GM18508 (cell line): Measurements from ENCODE around the gene ELF1.

ENCODE experiments used
- ATAC-seq: cut with Tn5 transposase; IDR thresholded peaks from one replicate; pipeline ENCODE4 v1.9.1; 2021; ENCODE audit warnings: moderate number of reproducible peaks; ENCODE audit not compliant: insufficient read depth, unreplicated experiment

Gene ELF1

GRCh38 chr13:41008349-41008980, 10.7 kb downstream of the ELF1 start:
- no peak for ATAC-seq

DNA sequence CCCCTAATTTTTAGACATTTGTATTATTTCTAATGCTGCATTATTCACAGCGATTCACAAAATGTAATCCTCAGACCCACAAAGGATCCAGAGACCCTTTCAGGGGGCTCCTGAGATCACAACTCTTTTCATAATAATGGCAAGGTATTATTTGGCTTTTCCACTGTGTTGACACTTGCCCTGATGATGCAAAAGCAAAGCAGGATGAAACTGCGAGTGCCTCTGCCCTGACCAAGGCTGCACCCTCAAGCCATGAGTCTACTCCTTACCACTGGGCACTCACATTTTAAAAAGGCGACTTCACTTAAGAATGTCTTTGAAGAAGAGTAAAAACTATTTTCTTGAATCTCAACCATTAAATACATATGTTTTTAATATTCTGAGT, 11.4 kb downstream of the ELF1 start:
- no peak for ATAC-seq

DNA sequence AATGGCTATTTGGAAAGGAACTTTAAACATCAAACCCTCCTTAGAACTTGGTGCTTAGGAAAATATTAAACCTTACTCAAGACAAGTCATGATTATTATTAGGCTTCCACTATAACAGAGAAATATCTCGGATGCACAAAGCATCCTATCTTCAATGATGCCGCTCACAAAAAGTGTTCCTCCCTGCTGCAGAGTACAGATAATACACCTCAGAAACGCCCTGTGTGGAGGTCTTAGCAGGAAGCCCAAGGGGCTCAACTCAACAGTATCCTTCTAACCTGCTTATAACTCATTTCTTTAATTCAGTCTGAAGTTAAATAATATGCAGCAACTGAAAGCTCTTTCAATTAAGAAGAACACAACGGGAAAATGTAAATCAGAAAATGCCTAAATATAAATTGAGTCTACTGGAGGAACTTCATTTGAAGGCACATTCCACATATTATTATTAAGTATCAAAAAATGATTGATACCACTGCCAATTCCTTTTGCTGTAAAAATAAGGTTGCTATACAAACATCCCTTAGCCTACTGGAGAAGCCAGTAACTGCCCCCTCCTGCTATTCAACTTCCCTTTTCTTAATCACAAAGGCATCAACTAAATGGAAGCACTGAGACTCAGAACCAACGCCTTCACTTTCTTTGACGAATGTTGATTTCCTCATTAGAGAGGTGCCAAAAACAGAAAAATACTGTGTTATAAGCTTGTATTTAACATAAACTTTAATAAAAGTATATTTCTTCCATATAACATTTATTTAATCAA, 12.0 kb downstream of the ELF1 start:
- ATAC-seq = no peak

- no peak for ATAC-seq
These were observed 12.8 kb downstream of the ELF1 start for GRCh38 chr13:41006306-41006705.

- no peak for ATAC-seq
These were observed 13.4 kb downstream of the ELF1 start for GRCh38 chr13:41005704-41006103.

GRCh38 chr13:41004875-41005693, 14.0 kb downstream of the ELF1 start:
- peak; percentile 61 for ATAC-seq

GRCh38 chr13:41002606-41003005, 16.5 kb downstream of the ELF1 start:
- no peak for ATAC-seq

- no peak for ATAC-seq
These were observed 17.4 kb downstream of the ELF1 start for GRCh38 chr13:41001695-41002094.

GRCh38 chr13:40999416-40999815, 19.7 kb downstream of the ELF1 start:
- ATAC-seq = no peak

DNA sequence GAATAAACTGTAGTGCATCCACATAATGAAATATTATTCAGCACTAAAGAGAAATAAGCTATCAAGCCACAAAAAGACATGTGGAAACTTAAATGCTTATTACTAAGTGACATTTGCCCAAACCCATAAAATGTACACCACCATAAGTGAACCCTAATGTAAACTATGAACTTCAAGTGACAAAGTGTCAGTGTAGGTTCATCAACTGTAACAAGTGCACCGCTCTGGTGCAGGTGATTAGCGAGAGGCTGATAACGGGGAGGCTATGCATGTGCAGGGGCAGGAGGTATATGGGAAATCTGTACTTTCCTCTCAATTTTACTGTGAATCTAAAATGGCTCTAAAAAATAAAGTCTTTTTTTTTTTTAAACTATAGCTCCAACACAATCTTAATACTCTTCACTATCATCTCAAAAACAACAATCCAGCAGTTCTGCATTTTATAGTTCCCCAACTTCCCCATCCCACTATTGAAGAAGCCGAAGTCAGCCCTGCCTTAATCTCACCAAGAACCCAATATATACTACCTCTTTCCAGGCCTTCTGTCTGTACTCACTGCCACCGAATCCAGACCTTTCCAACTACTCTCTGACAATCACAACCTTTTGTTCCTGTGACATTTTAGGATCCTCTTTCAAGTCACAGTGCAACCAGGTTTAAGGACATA, 22.6 kb downstream of the ELF1 start:
- ATAC-seq = no peak

DNA sequence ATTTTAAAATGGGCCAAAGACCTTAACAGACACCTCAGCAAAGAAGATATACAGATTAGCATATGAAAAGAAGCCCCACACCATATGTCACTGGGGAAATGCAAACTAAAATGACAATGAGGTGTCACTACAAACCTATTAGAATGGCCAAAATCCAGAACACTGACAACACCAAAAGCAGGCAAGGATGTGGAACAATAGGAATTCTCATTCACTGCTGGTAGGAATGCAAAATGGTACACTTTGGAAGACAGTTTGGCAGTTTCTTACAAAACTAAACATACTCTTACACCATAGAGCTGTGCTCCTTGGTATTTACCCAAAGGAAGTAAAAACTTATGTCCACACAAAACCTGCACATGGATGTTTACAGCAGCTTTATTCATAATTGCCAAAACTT, 23.1 kb downstream of the ELF1 start:
- ATAC-seq = no peak

DNA sequence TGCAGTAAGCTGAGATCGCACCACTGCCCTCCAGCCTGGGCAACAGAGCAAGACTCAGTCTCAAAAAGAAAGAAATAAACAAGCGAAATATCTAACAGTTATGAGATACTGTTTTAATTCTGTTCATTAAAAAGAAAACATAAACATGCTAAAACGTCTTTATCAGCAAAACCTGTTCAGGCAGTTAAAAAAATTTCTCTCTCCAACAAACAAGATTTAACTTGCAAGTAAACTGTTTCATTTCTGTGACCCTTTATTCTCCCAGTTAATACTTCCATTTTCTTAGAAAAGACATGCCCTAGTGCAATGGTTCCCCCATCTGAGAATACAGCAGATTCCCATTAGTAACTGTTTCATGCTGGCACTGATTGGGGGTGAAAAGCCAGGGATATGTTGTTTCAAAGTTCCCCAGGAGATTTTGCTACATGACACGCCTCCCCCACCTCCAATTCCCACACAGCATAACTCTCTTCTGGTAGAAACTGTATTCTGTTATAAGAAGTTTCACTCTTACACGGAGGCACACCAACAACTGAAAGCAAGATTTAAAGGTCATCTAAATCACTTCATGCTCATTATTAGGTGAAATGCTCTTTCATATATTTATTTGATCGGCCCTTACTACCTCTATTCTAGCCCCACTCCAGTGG, 24.4 kb downstream of the ELF1 start:
- ATAC-seq = no peak

GRCh38 chr13:40993987-40994386, 25.1 kb downstream of the ELF1 start:
- no peak for ATAC-seq

- ATAC-seq = no peak
These were observed 26.2 kb downstream of the ELF1 start for GRCh38 chr13:40992678-40993518.

DNA sequence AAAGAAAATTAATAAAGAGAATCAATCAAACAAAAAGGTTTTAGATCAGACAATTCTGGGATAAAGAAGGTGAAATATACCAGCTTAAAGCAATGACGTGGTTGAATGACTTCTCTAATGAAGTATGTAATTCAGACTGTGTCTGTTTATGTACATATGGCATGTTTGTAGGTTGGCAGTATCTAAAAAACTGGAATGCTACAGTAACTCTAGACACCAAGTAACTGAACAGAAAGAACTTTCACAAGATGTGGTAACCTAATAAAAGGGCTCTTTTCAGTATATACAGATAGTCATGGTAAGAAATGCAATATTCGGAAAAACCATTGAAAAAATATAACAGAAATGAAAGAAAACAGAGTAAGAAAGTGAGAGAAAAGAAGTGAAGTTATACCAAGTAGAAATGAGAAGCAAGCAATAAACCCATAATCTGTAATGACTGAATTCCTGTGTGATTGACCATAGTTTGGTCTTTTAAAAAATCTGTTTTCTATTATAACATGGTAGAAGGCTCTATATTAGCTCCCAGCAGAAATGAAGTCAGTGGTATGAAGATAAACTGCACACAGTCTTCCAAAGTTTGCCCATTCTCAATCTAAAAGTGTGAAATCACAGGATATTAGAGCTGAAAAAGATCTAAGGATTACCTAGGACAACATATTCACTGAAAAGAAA, 31.4 kb downstream of the ELF1 start:
- ATAC-seq = no peak

GRCh38 chr13:40986101-40986856, 32.8 kb downstream of the ELF1 start:
- ATAC-seq = no peak

DNA sequence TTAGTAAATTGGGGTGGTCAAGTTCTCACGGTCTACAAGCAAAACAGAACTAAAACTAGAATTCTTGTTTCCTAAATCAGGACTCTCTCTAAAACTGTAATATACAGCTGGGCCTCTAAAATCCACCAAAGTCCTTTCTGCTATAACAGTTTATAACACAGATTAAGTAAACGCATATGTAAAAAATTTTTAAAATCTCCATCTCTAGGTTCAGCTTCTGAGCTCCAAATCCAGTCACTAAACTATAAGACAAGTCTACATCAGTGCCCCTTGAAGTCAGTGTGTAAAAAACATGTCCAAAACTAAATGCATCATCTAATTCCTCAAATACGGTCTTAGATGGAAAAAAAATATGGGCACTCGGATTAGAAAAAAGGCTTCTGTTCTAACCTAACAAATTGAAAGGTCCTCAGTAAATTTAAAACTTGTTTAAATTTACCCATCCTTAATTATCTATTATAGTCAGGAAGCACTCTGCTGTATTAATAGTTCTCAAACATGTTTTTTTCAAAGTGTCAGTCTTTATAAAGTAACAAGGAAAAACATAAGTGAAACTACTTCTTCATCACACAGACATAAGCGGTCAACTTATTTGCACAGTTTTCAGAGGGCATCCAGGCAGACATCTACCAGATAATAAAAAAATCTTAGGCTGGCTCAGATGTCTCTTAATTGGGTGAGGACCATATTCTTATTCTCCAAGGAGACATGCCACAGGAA, 33.6 kb downstream of the ELF1 start:
- ATAC-seq = no peak
